ENCODE data around the gene FOXP1.

Gene FOXP1

DNA sequence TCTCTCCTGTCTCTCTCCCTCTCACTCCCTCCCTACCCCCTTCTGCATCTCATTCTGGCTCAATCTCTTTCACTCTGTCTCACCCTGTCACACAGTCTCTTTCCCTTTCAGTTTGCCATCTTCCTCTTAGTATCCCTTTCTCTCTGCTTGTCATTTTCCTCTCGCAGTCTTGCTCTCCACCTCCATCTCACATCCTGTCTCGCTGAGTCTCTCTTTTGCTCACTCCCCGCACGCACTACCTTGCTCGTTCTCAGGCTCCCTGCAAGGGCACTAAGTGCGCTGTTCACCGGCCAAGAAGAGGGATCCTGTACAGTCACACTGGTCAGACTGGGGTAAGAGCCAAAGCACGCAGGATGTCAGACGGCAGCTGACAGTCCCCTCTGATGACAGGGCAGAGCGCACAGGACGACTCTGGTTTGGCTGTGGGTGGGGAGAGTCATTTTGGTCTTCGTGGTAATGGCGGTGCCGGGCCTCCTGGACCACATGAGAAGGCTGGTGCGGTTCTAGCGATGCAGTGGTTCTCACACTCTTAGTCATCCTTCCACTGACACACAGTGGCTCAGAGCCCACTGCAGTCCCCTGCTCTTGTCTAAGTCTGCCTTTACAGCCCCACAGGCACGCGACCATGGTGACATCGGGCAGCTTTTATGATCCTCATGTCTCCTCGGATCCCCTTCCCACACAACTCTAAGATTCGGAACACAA is 356.8 kb downstream of the FOXP1 start:
- no peak for DNase-seq

DNA sequence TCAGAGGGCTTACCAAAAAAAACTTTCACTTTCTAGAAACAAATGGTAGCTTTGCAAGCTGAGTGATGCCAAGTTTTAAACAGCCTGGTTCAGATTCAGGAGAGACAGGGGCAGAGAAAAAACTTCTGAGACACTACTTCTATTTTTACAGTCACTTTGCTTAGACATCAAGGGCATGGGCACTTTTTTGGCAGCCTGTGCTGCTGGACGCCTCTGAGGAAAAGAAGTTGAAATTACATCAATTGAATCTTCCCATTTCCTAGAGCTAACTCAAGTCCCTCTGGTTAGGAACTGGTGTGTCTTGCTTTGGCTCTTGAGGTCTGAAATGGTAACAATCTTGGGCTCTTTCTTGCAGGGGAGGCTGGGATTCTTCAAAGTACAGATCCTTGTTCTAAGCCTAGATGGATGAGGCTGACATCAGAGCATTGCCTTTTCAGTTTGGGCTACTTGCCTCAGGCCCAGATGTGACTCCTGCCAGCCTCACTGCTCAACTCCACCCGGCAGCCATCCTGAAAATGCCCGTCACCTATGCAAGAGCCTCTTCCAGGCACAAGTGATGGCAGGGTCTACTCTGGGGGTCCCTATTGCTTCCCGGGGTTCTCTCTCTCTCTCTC is 357.5 kb downstream of the FOXP1 start:
- no peak for DNase-seq

DNA sequence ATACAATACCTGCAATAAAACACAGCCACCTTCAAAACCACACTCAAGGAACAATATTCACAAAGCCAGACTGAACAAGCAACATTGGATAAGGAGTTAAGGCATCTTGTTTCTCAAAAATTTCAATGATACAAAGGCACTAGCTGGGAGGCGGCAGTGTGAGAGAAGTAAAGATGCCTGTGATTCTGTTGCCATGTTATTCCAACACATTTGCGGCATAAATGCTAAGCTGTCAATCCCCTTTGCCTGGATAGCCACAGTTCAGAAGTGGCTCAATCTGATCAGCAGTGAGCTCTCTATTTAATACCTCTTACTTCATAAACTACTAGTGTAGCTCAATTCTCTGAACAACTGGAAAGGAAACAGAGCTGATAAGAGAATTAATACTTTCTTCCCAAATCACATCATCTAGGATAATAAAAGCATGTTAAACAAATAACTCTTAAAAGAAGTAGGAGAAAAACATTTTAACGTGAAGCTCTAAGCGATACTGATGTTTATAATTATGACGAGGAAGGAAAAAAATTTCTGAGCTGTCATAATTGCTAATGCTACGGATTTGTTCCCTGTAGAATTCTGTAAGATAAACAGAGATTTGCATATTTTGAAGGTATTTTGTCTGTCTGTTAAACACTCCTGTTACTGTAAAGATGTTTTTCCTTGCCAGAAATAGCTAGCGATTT is 358.4 kb downstream of the FOXP1 start:
- no peak for DNase-seq

DNA sequence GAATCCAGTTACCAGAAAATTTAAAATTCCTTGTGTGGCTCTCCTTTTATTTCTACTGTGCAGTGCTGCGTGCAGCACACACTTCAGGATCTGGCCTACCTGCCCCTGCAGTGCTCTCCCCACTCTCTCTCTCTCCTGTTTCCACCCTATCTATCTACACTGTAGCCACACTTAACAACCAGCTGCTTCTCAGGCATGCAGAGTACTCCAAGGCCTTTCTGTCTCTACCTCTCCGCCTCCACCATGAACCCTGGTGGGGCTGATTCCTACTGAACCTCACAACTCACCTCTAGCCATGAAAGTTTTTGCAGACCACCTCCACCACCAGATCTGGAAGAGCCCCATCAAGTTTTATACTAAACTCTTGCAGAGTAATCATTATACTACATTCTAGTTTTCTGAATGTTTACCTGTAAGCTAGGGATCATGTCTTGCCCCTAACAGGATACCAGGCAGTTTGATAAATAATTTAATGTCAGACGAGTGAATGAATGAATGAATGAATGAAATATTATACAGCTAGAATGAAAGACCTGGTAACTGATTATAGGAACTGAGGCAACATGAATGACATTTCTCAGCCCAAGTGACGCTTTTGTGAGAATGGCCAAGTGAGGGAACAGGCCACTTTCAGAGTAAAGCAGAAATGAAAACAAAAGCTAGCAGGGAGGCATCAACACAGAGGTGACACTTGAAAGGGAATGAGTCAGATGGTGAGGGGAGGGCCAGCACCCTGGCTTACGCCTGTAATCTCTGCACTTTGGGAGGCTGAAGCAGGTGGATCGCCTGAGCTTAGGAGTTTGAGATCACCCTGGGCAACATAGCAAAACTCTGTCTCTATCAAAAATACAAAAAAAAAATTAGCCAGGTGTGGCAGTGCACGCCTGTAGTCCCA is 363.5 kb downstream of the FOXP1 start:
- no peak for DNase-seq

DNA sequence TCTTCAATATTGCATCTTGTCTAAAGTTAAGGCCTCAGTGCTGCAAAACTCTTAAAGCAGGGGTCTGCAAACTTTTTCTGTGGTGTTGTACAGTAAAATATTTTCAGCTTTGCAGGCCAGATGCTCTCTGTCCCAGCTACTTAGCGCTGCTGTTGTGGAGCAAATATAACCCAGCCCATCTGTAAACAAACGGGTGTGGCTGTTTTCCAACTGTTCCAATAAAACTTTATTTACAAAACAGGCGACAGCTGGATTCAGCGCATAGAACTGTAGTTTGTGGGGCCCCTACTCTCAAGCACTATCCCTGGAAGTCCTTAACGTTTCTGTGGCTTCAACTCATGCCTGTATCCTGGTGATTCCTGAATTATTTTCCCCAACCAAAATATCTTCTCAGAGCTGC is 365.0 kb downstream of the FOXP1 start:
- DNase-seq: no peak

DNA sequence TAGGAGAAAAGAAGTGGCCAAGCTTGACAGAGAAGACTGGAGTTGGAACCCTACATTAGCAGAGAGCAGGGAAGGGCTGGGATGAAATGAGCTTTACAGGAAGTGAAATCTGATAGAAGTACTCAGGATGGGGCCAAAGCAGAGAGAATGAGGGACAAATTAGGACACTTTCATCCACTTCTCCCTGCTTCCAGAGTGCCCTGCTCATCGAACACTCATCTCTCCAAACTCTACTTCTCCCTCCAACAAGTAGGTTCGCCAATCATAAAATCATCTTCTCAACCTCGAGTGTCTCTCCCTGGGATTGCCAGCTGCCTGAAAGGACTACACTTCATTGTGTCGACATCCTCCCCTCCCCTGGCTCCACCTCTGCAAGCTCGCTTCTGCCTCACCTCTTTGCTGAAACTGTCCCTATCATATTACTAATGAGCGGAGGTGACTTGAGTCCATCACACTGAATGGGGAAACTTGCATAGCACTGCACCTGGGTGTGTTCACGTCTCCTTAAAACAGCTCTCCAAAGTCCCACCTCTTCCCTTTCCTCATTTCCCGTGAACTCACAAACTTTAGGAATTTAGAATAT is 365.8 kb downstream of the FOXP1 start:
- DNase-seq: no peak

DNA sequence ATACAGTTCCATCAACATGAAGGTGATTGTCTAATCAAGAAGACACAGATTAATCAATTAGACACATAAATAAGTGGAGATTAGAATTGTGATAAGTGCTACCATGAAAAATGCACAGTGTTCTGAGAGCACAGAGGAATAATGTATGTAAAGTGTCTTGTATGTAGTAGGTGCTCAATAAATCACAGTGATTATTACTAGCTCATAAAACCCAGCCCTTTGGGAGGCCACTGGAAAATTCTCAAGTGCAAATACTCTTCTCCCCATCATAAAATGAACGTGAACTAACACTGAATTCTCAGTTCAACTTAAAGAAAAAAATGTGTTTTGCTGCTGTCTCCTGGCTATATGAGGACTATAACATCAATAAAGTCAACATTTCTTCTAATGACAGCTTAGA is 368.2 kb downstream of the FOXP1 start:
- DNase-seq: no peak

DNA sequence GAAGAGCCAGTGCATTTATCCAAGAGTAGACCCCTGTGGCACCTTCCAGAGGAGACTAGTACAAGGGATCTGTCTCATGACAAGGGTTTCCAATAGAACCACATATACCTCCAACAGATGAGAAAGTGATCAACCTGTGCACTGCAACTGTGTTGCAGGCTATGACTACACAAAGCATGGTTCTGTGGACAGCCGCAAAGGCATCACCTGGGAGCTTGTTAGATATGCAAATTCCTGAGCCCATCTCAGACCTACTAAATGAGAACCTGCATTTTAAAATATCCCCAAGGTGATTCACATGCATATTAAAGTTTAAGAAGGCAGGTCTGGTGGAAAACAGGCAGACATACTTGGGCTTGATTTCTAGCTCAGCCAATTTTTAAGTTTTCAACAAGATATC is 368.7 kb downstream of the FOXP1 start:
- no peak for DNase-seq

DNA sequence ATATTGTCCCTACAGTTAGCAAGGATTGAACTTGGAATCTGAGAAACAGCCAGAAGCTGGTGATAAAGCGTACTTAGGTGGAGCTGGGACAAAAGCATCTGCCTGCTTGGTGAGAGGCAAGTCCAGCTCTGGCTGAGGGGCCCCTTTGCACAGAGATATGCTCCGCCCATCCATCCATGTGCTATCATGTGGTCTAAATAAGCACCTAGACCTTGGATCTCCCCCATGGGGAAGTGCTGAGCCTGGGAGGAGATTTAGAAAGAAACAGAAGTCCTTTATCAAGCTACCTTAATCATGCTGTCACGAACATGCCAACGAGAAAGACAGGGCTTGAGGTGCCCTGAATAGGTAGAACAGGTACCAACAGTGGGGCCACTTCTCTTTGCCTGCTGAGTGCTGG is 369.5 kb downstream of the FOXP1 start:
- DNase-seq: no peak

DNA sequence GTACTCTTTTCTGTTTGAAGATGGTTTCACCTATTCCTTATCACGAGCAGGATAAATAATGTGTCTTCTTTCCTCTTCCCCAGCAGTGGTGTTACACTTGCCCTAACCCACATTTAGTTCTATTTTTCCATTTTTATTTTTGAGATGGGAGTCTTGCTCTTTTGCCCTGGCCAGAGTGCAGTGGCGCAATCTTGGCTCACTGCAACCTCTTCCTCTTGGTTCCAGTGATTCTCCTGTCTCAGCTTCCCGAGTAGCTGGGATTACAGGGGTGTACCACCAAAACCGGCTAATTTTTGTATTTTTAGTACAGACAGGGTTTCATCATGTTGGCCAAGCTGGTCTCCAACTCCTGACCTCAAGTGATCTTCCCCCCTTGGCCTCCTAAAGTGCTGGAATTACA is 372.4 kb downstream of the FOXP1 start:
- DNase-seq: no peak

DNA sequence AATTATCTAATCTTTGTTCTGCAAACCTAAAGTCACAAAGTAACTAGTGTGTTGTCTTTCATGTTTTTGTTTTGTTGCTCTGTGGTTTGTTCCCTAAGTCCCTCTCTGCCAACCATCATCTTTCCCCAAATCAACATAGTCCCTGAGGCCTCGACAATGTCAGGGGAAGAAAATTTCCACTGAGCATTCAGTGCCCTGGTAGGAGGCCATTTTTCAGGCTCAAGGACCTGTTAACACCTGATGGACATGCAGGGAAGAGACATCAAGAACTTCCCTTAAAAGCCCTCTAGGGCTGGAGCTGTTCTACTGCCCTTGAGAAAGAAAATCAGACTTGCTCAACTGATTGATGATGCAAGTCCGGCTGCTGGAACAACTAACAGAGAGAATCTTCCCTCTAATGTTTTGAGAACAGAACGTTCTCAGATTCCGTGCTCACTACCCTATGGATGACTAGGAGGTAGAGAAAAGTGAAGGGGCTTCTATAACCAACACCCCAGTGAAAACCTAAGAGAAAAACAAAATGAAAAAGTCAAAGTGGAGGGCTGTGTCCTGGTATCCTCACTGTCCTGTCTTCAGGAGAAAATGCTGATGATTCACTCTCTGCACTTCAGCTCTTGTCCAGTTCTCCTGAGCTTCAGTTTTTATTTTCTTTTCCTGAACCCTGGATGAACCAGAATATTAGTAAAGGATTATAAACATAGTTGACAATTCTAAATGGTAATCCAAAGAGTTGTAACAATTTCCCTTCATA is 373.1 kb downstream of the FOXP1 start:
- DNase-seq: peak; percentile 64

DNA sequence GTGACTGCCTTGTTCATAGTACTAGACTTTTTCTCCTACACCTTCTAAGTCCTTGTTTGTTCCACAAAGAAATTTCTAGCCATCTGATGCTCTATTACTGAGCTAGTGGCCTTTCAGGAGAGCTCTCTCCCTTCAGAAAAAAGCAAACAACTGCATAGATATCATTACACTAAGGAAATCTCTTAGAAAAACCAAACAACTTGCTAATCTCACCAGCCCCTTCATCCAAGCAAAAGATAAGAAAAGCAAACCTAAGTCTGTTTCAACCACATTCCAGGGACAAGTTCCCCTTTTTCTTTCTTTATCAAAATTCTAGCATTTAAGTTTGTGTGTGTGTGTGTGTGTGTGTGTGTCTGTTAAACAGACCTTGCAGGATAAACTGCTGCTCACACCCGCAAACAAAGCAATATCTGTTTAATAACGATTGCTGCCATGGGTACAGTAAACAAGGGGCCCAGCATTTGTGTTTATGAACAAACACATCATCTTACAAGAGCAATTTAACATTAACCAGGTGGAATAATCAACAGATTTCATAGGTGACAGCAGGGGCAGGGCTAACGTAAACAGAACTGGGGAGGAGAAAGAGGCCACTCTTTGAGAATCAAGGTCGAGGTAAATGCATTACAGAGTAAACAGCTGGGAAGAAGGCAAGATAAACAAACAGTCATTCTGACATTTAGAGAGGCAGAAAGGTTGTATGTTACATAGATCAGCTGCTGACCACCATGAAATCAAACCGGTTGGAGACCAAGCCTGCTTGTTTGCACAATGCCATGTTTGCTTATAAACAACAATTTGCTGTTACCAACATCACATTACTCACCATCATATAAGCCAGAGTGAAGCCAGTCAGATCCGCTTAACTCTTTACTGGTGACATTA is 375.1 kb downstream of the FOXP1 start:
- no peak for DNase-seq

DNA sequence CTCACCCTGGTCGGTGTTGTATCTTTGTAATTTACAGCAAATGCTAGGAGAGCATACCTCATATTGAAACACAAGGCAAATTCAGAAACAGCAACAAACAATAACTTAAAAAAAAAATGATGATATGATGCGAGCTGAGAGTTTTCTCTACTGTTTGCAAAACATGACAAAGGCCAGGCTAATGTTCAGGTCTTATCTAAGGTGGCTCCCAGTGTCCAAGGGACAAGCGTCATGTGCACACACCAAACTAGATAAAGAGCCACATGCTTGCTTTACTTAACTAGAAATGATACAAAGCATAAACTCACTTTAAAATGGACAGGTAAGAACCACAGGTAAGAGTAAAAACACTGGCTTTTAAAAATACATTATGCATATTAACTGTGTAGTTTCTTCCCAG is 375.9 kb downstream of the FOXP1 start:
- DNase-seq: no peak

DNA sequence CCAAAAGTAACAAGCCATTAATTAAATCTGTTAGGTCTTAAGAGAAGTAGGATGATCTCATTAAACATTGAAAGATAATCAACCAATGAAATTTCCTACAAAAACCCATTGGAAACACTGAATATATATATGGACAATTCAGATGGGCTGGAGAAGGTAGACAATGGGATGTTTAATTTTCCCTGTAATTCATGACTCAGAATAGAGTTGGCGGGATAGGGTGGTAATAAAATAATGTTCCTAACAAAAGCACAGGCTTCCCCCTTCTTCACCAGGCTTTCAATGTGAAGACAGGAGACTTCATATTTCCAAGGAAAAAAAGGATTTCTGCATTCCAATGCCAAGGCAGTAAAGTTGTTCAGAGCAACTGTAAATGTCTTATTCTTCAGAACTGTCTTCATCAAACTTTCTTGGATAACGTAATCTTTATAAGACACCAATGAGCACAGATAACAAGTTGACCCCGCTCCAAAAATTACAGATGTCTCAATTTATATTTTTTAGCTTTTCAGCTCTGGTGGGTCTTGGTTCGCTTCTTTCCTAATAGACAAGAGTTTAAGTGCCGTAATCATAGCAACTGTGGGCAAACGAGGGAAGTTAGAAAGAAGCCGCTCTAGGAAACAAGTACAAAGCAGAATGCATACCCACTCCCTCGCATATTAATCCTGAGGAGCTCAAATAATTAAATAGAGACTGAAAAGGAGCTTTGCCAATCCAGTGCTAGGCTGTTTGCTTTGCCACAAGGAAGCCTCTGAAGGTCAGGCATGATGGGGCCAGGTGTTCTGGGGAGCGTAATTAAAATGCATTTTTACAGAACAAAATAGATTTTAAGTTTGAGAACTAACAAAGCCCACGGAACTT is 377.0 kb downstream of the FOXP1 start:
- DNase-seq: no peak

DNA sequence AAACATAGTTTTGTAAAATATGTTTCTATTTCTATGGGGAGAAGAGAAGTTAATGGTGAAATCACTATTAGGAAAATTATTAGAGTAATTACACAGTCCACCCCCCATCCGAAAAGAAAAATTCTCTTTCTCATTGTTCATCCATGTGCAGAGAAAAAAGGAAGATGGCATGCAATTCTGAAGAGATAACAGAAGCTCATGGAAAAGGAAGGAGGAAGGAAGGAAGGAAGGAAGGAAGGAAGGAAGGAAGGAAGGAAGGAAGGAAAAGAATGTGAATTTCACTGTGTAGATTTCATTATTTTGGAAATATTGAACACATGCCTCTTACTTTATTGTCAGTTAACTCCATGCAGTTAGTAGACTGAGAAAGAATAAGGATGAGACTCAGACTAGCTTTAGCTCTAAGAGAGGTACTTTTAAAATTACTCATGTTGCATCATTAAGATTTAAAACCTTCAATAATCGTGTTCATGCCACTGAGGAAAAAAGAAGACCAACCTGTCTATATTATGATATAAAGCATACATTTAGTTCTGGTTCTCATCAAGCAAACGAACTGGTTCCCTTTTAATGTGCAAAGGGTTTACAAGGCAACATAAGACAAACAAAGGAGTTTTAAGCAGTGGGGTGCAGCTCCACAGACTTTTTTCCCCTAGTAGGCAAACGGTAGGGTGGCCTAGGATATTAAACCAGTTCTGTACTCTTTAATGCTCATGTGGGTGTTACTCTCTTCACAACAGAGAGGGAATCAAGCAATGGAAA is 379.6 kb downstream of the FOXP1 start:
- DNase-seq: no peak

DNA sequence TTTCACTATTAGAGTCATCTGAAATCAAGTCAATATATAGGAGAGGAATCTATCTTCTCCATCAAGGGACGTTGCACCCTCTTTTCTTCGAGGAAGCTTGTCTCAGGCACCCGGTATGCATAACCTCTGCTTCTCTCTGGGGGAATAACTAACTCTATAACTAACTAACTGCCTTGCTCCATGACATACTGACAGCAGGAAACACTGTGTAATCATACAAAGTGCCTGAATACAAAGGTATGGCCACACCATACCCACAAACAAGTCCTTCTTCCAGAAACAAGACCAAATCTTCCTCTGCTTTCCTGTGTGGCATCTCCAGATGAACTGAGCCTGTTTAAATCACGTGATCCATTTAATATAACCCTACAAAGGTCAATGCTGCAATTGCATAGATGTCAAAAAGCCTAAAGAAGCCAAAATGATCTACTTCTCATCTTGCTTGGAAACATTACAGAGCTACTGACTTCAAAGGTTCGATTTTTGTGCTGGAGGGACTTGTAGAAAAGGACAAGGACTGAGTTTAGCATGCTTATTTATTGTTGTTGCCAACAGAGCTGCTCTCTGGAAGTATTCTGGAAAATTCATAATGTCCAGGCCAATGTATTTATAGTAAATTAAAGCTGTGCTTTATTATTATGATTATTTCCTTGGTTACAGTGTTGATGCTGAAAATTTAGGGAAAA is 380.5 kb downstream of the FOXP1 start:
- DNase-seq: no peak

DNA sequence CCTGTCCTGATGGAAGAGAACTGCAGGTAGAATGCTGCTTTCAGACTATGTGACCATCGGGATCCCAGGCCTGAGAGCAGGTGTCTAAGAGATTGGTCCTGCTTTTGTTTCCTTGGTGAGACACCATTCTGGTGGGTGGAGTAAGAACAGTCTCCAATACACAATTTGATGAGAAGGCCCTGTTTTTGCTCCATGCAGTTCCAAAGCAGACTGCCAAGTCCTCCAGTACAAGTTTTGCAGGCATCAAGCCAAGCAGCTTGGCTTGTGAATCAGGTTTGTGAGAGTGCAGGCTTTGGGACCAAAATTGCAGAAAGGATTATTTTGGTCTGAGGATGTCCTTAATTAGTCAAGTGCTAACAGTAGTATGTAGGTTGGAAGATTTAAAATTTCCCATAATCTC is 381.6 kb downstream of the FOXP1 start:
- no peak for DNase-seq

DNA sequence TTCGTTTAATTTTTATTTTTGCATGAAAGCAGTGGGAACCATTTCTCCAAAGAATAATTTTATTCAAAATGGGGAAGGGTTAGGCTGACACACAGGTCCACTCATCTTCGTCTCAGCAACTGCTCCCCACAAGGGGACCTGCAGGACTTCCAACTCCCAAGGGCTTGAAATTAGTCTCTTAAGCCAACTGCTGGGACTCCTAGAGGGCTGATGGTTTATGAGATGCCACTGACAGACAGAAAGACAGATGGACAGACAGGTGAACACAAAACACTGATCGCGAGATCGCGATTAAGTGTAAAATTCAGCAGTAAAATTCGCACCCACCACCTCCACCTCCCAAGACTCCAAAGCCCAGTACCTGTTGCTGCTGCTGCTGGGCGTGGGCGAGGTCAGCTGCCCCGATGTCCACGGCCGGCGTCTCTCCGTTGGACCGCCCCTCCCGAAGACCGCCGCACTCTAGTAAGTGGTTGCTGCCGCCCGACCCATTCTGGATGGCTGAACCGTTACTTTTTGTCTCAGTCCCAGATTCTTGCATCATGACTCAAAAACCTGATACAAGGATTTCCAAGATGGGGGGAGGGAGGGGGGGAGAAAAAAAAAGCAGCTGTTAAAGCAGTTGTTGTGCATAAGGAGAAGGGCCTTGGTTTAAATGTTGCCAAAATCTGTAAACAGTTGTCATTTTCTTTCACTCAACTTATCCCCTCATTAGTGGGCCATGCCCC is 385.5 kb downstream of the FOXP1 start:
- no peak for DNase-seq

All from islet precursor cell (in vitro differentiated cells).